Coronary artery (tissue), 2 donors: ENCODE results near the gene CA4.
"Not testable (repeated sequence)": the region's sequence is repeated elsewhere in the genome, so short reads cannot be mapped to it uniquely, and the experiment has no call there.

Source experiments
- DNase-seq: peaks from one replicate; pipeline ENCODE4 v3.0.0-alpha.2; 2017; ENCODE audit warnings: low spot score
- H3K27ac ChIP-seq, 2 donors: fragments of 200-600 bp; sonication (generic); one replicate each; pipeline ENCODE4 v1.5.1; 2016 to 2019
- H3K4me3 ChIP-seq: fragments of 200-600 bp; sonication (generic); 2 replicates; pipeline ENCODE4 v1.5.1; 2016; ENCODE audit warnings: mild to moderate bottlenecking, moderate library complexity
- CTCF ChIP-seq: fragments of 200-600 bp; sonication (generic); IDR thresholded peaks from one replicate; pipeline ENCODE4 v1.5.1; 2019; ENCODE audit warnings: antibody characterized with exemption

The CA4 gene

GRCh38 chr17:60108712-60109111, 41.1 kb upstream of the CA4 start:
- DNase-seq, result no peak
- no peak for TF ChIP-seq CTCF

GRCh38 chr17:60109161-60109560, 40.6 kb upstream of the CA4 start:
- no peak overlapping the region for H3K4me3 ChIP-seq
- no peak for TF ChIP-seq CTCF
- H3K27ac ChIP-seq, result no peak overlapping the region
- no peak for DNase-seq

More at GRCh38 chr17:60108712-60109111, 41.1 kb upstream of the CA4 start:
- no peak overlapping the region for H3K4me3 ChIP-seq
- H3K27ac ChIP-seq, result no peak overlapping the region

- Histone ChIP-seq H3K4me3 (no peak overlapping the region), H3K27ac (no peak overlapping the region)
- no peak for TF ChIP-seq CTCF
- DNase-seq, result no peak
Observed at GRCh38 chr17:60110586-60110985, 39.2 kb upstream of the CA4 start.

- H3K27ac ChIP-seq, H3K4me3 ChIP-seq, DNase-seq: not testable (repeated sequence)
Observed at GRCh38 chr17:60111661-60112060, 38.1 kb upstream of the CA4 start.

GRCh38 chr17:60115364-60115763, 34.4 kb upstream of the CA4 start:
- not testable (repeated sequence) for H3K27ac ChIP-seq, H3K4me3 ChIP-seq, DNase-seq

- not testable (repeated sequence) for H3K27ac ChIP-seq, H3K4me3 ChIP-seq, DNase-seq
Observed at GRCh38 chr17:60116196-60116595, 33.6 kb upstream of the CA4 start.

- not testable (repeated sequence) for H3K4me3 ChIP-seq, H3K27ac ChIP-seq, DNase-seq
Observed at GRCh38 chr17:60119162-60119561, 30.6 kb upstream of the CA4 start.

GRCh38 chr17:60119807-60120748, 29.7 kb upstream of the CA4 start:
- not testable (repeated sequence) for H3K4me3 ChIP-seq, H3K27ac ChIP-seq, DNase-seq

GRCh38 chr17:60127068-60128064, 22.4 kb upstream of the CA4 start:
- H3K4me3 ChIP-seq, result no peak overlapping the region
- DNase-seq, result no peak
- no peak overlapping the region for H3K27ac ChIP-seq
- no peak for TF ChIP-seq CTCF
